Subcutaneous abdominal adipose tissue (tissue), 5 donors: ENCODE measurements around the gene ADCY7.

Experiments used
- H3K27ac ChIP-seq: one replicate; pipeline ENCODE4 v1.7.0; 2013; ENCODE audit warnings: low read depth, mild to moderate bottlenecking, inconsistent platforms, low read length, moderate library complexity
- H3K27me3 ChIP-seq, 5 donors: one replicate each; pipeline ENCODE4 v1.7.0; 2013; ENCODE audit warnings: low read length in 5 of 5, inconsistent platforms in 1 of 5; ENCODE audit not compliant: control insufficient read depth in 5 of 5, insufficient read depth in 4 of 5
- H3K36me3 ChIP-seq, 5 donors: one replicate each; pipeline ENCODE4 v1.7.0; 2013; ENCODE audit warnings: low read length in 5 of 5; ENCODE audit not compliant: control insufficient read depth in 5 of 5, insufficient read depth in 5 of 5
- H3K4me1 ChIP-seq, 5 donors: one replicate each; pipeline ENCODE4 v1.7.0; 2013; ENCODE audit warnings: low read length in 5 of 5, mild to moderate bottlenecking in 3 of 5, moderate library complexity in 1 of 5; ENCODE audit not compliant: control insufficient read depth in 5 of 5, insufficient read depth in 5 of 5
- H3K4me3 ChIP-seq, 5 donors: one replicate each; pipeline ENCODE4 v1.7.0; 2013; ENCODE audit warnings: low read length in 5 of 5, low read depth in 1 of 5
- H3K9ac ChIP-seq, 5 donors: one replicate each; pipeline ENCODE4 v1.7.0; 2013; ENCODE audit warnings: low read length in 5 of 5, mild to moderate bottlenecking in 4 of 5, moderate library complexity in 3 of 5
- H3K9me3 ChIP-seq, 5 donors: one replicate each; pipeline ENCODE4 v1.7.0; 2013; ENCODE audit warnings: low read length in 5 of 5; ENCODE audit not compliant: control insufficient read depth in 5 of 5
- donor health status: healthy.
- donor health status: healthy.
- donor health status: healthy.
- donor health status: healthy.
- donor health status: healthy.

ADCY7 gene

GRCh38 chr16:50311134-50311528, 44.8 kb downstream of the ADCY7 start:
- H3K36me3 ChIP-seq, result peaks cover 0 to 77% (median 43%) of the 10 kb centered on the region in 5 donors
- no peak overlapping the region for H3K9ac ChIP-seq
- no peaks in the 10 kb centered on the region for H3K27me3 ChIP-seq
- no peak overlapping the region for H3K27ac ChIP-seq
- H3K9me3 ChIP-seq, result no peaks in the 10 kb centered on the region
- no peak overlapping the region for H3K4me3 ChIP-seq
- H3K4me1 ChIP-seq, result peaks cover 0 to 25% (median 16%) of the 10 kb centered on the region in 5 donors

GRCh38 chr16:50311891-50312501, 45.6 kb downstream of the ADCY7 start:
- Histone ChIP-seq H3K4me3 (no peak overlapping the region), H3K27me3 (no peaks in the 10 kb centered on the region), H3K27ac (no peak overlapping the region), H3K36me3 (peaks cover 0 to 83% (median 50%) of the 10 kb centered on the region in 5 donors), H3K9ac (no peak overlapping the region), H3K4me1 (peaks cover 0 to 26% (median 16%) of the 10 kb centered on the region in 5 donors), H3K9me3 (no peaks in the 10 kb centered on the region)

GRCh38 chr16:50313596-50314478, 47.5 kb downstream of the ADCY7 start:
- Histone ChIP-seq H3K27ac (no peak overlapping the region), H3K4me3 (no peak overlapping the region), H3K36me3 (peaks cover 4 to 87% (median 64%) of the 10 kb centered on the region in 5 donors)

GRCh38 chr16:50314665-50315064, 48.3 kb downstream of the ADCY7 start:
- Histone ChIP-seq H3K9ac (peak overlapping the region in 1 of 5 donors; percentile 5), H3K36me3 (peaks cover 8 to 87% (median 67%) of the 10 kb centered on the region in 5 donors), H3K27ac (no peak overlapping the region), H3K9me3 (no peaks in the 10 kb centered on the region), H3K4me3 (no peak overlapping the region), H3K4me1 (peaks cover 0 to 19% (median 12%) of the 10 kb centered on the region in 5 donors), H3K27me3 (no peaks in the 10 kb centered on the region)

More at GRCh38 chr16:50313596-50314478, 47.5 kb downstream of the ADCY7 start:
- Histone ChIP-seq H3K27me3 (no peaks in the 10 kb centered on the region), H3K4me1 (peaks cover 0 to 26% (median 16%) of the 10 kb centered on the region in 5 donors), H3K9ac (no peak overlapping the region), H3K9me3 (no peaks in the 10 kb centered on the region)

DNA sequence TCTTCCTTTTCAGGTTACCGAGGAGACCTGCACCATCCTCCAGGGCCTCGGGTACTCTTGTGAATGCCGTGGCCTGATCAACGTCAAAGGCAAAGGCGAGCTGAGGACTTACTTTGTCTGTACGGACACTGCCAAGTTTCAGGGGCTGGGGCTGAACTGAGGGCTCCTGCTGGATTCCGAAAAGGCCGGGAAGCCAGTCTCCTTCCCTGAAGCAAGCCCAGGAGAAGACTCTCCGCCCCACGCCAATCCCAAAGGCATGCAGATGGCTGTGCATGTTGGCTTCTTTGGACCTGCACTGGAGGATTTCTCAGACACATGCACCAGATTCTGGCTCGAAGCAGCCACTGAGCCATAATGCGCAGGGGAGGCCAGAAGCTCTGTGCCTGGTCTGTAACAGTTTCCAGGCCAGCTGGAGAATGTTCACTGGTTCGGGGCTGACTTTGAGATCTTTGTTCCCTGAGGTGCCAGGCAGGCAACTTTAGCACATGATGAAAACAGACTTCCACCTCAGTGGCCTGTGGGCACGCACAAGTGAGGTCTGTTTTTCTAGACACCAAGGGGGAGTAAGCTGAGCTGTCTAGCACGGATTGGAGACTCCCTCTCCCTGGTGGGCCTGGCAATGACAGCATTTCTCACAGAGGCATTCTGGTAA, 49.1 kb downstream of the ADCY7 start:
- H3K4me3 ChIP-seq, result no peak overlapping the region
- H3K9ac ChIP-seq, result no peak overlapping the region
- H3K27me3 ChIP-seq, result no peaks in the 10 kb centered on the region
- no peaks in the 10 kb centered on the region for H3K9me3 ChIP-seq
- H3K36me3 ChIP-seq, result peaks cover 16 to 90% (median 74%) of the 10 kb centered on the region in 5 donors
- H3K4me1 ChIP-seq, result peaks cover 0 to 15% (median 9%) of the 10 kb centered on the region in 5 donors
- no peak overlapping the region for H3K27ac ChIP-seq

DNA sequence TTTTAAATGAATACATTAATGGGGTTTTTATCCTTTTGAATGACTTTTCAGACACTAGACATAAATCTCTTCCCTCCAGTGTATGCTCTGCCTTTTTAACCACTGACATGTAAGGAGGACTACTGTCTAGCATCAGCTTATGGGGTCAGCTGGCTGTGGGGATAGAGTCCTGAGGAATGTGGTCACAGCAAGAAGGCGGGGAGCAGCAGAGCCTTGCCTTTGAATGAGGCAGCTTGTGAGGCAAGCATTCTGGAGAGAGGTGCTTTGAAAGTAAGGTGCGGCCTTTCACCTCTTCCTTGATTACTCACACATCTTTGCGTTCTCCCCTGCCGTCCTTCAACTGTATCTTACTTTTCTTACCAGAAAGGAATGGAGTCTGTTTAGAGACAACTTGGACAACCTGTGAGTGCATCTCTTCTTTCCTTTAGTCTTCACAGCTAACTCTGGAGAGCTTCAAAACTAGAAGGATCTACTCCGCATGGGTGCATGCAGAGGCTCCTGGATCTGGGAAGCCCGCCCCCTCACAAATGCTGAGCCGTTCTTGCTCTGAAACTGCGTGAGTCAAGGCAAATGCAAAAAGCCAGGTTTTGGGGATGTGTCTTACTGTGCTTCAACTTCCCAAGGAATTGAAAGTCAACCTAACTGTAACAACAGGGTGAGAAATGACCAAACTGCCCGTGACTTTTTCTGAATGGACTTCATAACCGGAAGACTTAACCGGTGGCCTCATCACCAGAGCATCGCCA, 49.9 kb downstream of the ADCY7 start:
- H3K27ac ChIP-seq, result no peak overlapping the region
- peaks cover 22 to 92% (median 80%) of the 10 kb centered on the region in 5 donors for H3K36me3 ChIP-seq
- H3K9me3 ChIP-seq, result no peaks in the 10 kb centered on the region
- H3K27me3 ChIP-seq, result no peaks in the 10 kb centered on the region
- H3K4me3 ChIP-seq, result no peak overlapping the region
- H3K9ac ChIP-seq, result no peak overlapping the region
- peaks cover 0 to 15% (median 9%) of the 10 kb centered on the region in 5 donors for H3K4me1 ChIP-seq

- Histone ChIP-seq H3K4me3 (no peak overlapping the region), H3K27me3 (no peaks in the 10 kb centered on the region), H3K27ac (no peak overlapping the region), H3K9me3 (no peaks in the 10 kb centered on the region), H3K36me3 (peaks cover 26 to 91% (median 83%) of the 10 kb centered on the region in 5 donors), H3K4me1 (peaks cover 0 to 15% (median 9%) of the 10 kb centered on the region in 5 donors), H3K9ac (no peak overlapping the region)
Measured at GRCh38 chr16:50316848-50317630, 50.7 kb downstream of the ADCY7 start.

DNA sequence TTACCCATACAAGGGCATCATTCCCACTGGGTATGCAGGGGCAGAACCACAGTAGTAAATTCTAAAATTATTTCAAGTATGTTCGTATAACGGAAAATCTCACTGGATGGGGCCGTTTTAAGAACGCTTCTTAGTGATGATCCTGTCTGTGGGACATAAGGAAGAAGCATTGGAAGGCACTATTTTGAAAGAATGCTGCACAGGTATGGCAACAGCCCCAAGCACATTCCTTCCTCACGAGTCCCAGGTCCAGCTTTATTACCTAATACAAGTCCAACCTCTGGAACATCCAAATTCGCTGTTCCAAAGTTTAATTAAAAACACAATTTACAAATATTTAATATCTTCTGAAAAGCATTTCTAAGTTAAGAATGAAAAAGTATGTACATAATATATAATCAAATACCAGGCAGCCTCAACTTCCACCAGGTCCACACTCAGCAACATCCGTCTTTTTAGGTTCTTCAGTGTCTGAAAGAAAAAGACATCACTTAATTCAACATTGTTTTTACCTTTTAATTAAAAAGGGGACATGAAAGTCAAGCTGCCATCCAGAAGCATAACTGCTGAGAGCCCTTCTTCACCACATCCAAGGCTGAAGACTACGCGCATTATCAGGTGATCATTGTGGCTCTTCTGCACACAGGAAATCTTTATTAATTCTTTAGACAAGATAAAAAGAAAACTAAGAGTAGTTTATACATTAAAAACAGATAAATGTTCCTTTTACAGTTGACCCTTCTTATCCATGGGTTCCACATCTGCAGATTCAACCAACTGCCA, 52.6 kb downstream of the ADCY7 start:
- H3K9ac ChIP-seq, result no peak overlapping the region
- peaks cover 31 to 85% (median 76%) of the 10 kb centered on the region in 5 donors for H3K36me3 ChIP-seq
- no peaks in the 10 kb centered on the region for H3K9me3 ChIP-seq
- no peaks in the 10 kb centered on the region for H3K27me3 ChIP-seq
- H3K27ac ChIP-seq, result no peak overlapping the region
- peaks cover 0 to 9% (median 7%) of the 10 kb centered on the region in 5 donors for H3K4me1 ChIP-seq
- no peak overlapping the region for H3K4me3 ChIP-seq
